GM12878 (cell line): Measurements from ENCODE around the gene ALDOB. TPM values are rescaled to one million over a fixed set of nuclear protein-coding genes. Genes with fewer than 3 reads are reported as not detected.

Source experiments
- ASH2L ChIP-seq: fragments of 300-600, 200-600 bp; sonication (generic); IDR thresholded peaks from 2 replicates; pipeline ENCODE4 v1.6.1; 2017; ENCODE audit warnings: low read depth, mild to moderate bottlenecking, borderline replicate concordance
- CREM ChIP-seq: IDR thresholded peaks from 2 replicates; pipeline ENCODE4 v1.6.1; 2014; ENCODE audit warnings: antibody characterized with exemption, low read depth
- EGR1 ChIP-seq, 2 experiments: IDR thresholded peaks; 1 replicate in 1 of 2; 2 replicates in 1 of 2; pipeline ENCODE4 v1.6.1; 2011 to 2012; ENCODE audit warnings: low read depth in 2 of 2, low read length in 2 of 2, borderline replicate concordance in 1 of 2, mild to moderate bottlenecking in 1 of 2, moderate library complexity in 1 of 2
- IKZF1 ChIP-seq: fragments of 450-650 bp; conservative IDR thresholded peaks from 2 replicates; pipeline ENCODE4 v1.6.1; 2017; ENCODE audit warnings: antibody characterized with exemption, mild to moderate bottlenecking
- IRF4 ChIP-seq: IDR thresholded peaks from 2 replicates; pipeline ENCODE4 v1.6.1; 2011; ENCODE audit warnings: low read depth, low read length
- MXI1 ChIP-seq: fragments of 150-350 bp; IDR thresholded peaks from 2 replicates; pipeline ENCODE4 v1.6.1; 2011; ENCODE audit warnings: low read depth, mild to moderate bottlenecking, inconsistent platforms, low read length, improper control_type of control experiment
- NBN ChIP-seq: fragments of 450-650 bp; IDR thresholded peaks from 2 replicates; pipeline ENCODE4 v1.6.1; 2016
- RUNX3 ChIP-seq: IDR thresholded peaks from 2 replicates; pipeline ENCODE4 v1.6.1; 2012; ENCODE audit warnings: low read length, inconsistent platforms
- SPI1 ChIP-seq: IDR thresholded peaks from 2 replicates; pipeline ENCODE4 v1.6.1; 2011; ENCODE audit warnings: low read depth, mild to moderate bottlenecking, low read length, moderate library complexity, borderline replicate concordance; ENCODE audit not compliant: insufficient read depth
- SRF ChIP-seq, 2 experiments: IDR thresholded peaks; 2 replicates each; pipeline ENCODE4 v1.6.1; 2011; ENCODE audit warnings: low read depth in 2 of 2, low read length in 2 of 2, mild to moderate bottlenecking in 1 of 2, moderate library complexity in 1 of 2
- ZNF24 ChIP-seq: fragments of 450-650 bp; IDR thresholded peaks from 2 replicates; pipeline ENCODE4 v1.6.1; 2017; ENCODE audit warnings: antibody characterized with exemption, mild to moderate bottlenecking
- polyA plus RNA-seq, 11 experiments: library from polyadenylated mRNA; depleted of rRNA in 4 of 11; unstranded in 6 of 11; stranded (reverse) in 5 of 11; fragments of >200 nt; fragmentation: Nextera tagmentation in 4 of 11; fragmentation: Illumina TruSeq in 1 of 11; extraction: Ambion mirVana in 4 of 11; extraction: Trizol in 1 of 11; gene quantifications; 1 replicate in 1 of 11; 2 replicates in 10 of 11; pipeline versions ENCODE4 v1.2.1 to v1.2.3, GENCODE V29; 2011 to 2016; ENCODE audit warnings: inconsistent platforms in 2 of 11, missing spikeins in 2 of 11, low read depth in 1 of 11
- total RNA-seq, 4 experiments: library from RNA; depleted of rRNA in 3 of 4; stranded (reverse); fragments of >200 nt in 3 of 4; fragmentation: Illumina TruSeq in 1 of 4; extraction: Trizol in 1 of 4; gene quantifications; 2 replicates each; pipeline versions ENCODE4 v1.2.1 to v1.2.3, GENCODE V29; 2013 to 2021
- TF ChIP-seq, protein P1 (sequence below): fragments of 450-650 bp; formaldehyde crosslinking; IDR thresholded peaks from 2 replicates; pipeline ENCODE4 v1.4.0; 2020; ENCODE audit warnings: mild to moderate bottlenecking, moderate library complexity
- TF ChIP-seq, protein P2 (sequence below): fragments of 450-650 bp; IDR thresholded peaks from 2 replicates; pipeline ENCODE4 v1.6.1; 2017; ENCODE audit warnings: mild to moderate bottlenecking
- TF ChIP-seq, protein P3 (sequence below): IDR thresholded peaks from 2 replicates; pipeline ENCODE4 v1.6.1; 2011; ENCODE audit warnings: low read depth, low read length, improper control_type of control experiment, borderline replicate concordance
- TF ChIP-seq, protein P4 (sequence below): fragments of 450-650 bp; IDR thresholded peaks from 2 replicates; pipeline ENCODE4 v1.6.1; 2016; ENCODE audit warnings: mild to moderate bottlenecking
- TF ChIP-seq, protein P5 (sequence below): fragments of 450-650 bp; IDR thresholded peaks from 2 replicates; pipeline ENCODE4 v1.6.1; 2017; ENCODE audit warnings: low read depth, mild to moderate bottlenecking, moderate library complexity

The ALDOB gene
- total and polyA plus RNA-seq, 10 of the 15 experiments (the other 5 are each of a cell fraction or from before 2014, with no cell fraction given), result 0.03 to 0.82 (median 0.04) TPM; not detected in 7

DNA sequence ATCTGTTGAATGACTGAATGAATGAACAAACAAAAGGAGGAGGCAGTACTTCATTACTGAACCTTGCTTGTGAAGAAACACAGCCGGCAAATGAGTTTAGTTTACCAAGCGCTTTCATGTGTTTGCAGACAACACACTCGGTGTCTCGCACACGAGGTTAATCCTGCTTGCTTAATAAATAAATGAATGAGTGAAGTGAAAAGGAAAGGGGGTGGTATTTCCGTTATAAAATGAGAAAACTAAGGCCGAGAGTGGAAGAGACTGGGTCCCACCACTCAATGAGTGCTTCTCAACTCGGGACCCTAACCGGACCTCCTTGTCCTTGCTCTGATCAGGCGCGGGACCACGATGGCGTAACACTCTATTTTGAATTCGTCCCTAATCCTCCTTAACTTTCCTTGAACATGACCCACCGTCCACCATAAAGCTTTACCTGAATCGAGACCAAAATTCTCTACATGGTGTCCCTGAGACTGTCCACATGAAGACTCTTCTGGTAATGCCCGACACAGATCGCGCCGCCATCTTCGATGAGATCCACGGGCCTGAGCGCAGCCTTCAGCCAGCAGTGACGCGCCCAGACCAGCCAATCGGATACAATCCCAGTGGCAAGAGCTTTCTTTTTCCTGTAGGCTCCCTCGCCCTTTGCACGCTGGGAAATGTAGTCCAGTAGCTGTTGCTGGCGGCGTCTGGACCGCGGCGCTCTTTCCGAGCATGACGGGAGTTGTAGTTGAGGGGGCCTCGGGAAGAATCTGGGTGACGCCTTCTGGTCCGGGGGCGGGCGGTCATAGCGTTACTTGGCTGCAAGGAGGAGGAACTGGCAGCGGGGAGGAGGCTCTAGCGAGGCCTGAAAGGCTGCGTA, 37.3 kb downstream of the ALDOB start, which contains the start of the genes MRPL50 and ZNF189 (continued):
- TF ChIP-seq SRF (IDR thresholded peaks at IDR 0.05; ENCODE audit: low read depth in 2 of 2, low read length in 2 of 2) (no peak), ZNF24 (no peak), IRF4 (no peak), CREM (peak; percentile 96), EGR1 (IDR thresholded peaks at IDR 0.05; ENCODE audit: borderline replicate concordance in 1 of 2, low read depth in 2 of 2, low read length in 2 of 2) (peak in 1 of 2 experiments; percentile 92; a peak in 2 of 3 replicates), SPI1 (peak; percentile 56; the same call in 1 of the 2 replicates), RUNX3 (peak; percentile 62), ASH2L (0 out of 2 replicates have a peak, but pooled peaks have one; percentile 81), MXI1 (no peak; the same call in 1 of the 2 replicates), NBN (peak; percentile 71), IKZF1 (peak; percentile 98)
- TF ChIP-seq, protein P1, sequence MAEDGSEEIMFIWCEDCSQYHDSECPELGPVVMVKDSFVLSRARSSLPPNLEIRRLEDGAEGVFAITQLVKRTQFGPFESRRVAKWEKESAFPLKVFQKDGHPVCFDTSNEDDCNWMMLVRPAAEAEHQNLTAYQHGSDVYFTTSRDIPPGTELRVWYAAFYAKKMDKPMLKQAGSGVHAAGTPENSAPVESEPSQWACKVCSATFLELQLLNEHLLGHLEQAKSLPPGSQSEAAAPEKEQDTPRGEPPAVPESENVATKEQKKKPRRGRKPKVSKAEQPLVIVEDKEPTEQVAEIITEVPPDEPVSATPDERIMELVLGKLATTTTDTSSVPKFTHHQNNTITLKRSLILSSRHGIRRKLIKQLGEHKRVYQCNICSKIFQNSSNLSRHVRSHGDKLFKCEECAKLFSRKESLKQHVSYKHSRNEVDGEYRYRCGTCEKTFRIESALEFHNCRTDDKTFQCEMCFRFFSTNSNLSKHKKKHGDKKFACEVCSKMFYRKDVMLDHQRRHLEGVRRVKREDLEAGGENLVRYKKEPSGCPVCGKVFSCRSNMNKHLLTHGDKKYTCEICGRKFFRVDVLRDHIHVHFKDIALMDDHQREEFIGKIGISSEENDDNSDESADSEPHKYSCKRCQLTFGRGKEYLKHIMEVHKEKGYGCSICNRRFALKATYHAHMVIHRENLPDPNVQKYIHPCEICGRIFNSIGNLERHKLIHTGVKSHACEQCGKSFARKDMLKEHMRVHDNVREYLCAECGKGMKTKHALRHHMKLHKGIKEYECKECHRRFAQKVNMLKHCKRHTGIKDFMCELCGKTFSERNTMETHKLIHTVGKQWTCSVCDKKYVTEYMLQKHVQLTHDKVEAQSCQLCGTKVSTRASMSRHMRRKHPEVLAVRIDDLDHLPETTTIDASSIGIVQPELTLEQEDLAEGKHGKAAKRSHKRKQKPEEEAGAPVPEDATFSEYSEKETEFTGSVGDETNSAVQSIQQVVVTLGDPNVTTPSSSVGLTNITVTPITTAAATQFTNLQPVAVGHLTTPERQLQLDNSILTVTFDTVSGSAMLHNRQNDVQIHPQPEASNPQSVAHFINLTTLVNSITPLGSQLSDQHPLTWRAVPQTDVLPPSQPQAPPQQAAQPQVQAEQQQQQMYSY (CRISPR knock-in tag), result no peak
- TF ChIP-seq, protein P2, sequence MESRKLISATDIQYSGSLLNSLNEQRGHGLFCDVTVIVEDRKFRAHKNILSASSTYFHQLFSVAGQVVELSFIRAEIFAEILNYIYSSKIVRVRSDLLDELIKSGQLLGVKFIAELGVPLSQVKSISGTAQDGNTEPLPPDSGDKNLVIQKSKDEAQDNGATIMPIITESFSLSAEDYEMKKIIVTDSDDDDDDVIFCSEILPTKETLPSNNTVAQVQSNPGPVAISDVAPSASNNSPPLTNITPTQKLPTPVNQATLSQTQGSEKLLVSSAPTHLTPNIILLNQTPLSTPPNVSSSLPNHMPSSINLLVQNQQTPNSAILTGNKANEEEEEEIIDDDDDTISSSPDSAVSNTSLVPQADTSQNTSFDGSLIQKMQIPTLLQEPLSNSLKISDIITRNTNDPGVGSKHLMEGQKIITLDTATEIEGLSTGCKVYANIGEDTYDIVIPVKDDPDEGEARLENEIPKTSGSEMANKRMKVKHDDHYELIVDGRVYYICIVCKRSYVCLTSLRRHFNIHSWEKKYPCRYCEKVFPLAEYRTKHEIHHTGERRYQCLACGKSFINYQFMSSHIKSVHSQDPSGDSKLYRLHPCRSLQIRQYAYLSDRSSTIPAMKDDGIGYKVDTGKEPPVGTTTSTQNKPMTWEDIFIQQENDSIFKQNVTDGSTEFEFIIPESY, result no peak
- TF ChIP-seq, protein P3, sequence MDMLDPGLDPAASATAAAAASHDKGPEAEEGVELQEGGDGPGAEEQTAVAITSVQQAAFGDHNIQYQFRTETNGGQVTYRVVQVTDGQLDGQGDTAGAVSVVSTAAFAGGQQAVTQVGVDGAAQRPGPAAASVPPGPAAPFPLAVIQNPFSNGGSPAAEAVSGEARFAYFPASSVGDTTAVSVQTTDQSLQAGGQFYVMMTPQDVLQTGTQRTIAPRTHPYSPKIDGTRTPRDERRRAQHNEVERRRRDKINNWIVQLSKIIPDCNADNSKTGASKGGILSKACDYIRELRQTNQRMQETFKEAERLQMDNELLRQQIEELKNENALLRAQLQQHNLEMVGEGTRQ, result no peak
- TF ChIP-seq, protein P4, sequence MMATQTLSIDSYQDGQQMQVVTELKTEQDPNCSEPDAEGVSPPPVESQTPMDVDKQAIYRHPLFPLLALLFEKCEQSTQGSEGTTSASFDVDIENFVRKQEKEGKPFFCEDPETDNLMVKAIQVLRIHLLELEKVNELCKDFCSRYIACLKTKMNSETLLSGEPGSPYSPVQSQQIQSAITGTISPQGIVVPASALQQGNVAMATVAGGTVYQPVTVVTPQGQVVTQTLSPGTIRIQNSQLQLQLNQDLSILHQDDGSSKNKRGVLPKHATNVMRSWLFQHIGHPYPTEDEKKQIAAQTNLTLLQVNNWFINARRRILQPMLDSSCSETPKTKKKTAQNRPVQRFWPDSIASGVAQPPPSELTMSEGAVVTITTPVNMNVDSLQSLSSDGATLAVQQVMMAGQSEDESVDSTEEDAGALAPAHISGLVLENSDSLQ, result peak; percentile 60; the same call in 1 of the 2 replicates
- TF ChIP-seq, protein P5, sequence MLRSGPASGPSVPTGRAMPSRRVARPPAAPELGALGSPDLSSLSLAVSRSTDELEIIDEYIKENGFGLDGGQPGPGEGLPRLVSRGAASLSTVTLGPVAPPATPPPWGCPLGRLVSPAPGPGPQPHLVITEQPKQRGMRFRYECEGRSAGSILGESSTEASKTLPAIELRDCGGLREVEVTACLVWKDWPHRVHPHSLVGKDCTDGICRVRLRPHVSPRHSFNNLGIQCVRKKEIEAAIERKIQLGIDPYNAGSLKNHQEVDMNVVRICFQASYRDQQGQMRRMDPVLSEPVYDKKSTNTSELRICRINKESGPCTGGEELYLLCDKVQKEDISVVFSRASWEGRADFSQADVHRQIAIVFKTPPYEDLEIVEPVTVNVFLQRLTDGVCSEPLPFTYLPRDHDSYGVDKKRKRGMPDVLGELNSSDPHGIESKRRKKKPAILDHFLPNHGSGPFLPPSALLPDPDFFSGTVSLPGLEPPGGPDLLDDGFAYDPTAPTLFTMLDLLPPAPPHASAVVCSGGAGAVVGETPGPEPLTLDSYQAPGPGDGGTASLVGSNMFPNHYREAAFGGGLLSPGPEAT, result peak; percentile 67
